ENCODE data around the gene WDFY3. TPM values are rescaled to one million over a fixed set of nuclear protein-coding genes. Genes with fewer than 3 reads are reported as not detected.
"Not testable (repeated sequence)": the region's sequence is repeated elsewhere in the genome, so short reads cannot be mapped to it uniquely, and the experiment has no call there.

WDFY3 gene
- total RNA-seq, 2 donors from 2014 or later: 0.18 to 1.9 TPM

DNA sequence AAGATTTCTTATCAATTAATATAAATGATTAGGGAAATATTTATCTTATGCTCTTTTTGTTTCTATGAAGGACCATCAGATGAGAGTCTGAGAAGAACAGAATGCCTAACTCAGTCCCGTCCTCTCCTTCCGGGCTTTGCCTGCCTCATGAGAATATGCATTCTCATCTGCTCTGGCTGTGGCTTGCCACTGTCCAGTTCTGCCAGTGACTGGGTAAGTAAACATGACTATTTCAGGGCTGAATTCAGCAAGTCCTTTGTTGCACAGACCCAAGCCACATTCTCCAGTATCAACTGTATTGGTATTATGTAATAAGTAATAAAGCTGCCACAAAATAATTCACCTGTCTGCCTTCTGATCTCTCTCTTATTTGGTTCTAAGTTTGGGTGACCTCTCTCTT is 110.7 kb downstream of the WDFY3 start:
- H3K36me3 Mint-ChIP-seq: no peaks in the 10 kb centered on the region
- ATAC-seq: no peak
- no peak for DNase-seq (ENCODE audit: low spot score in 2 of 2)
- peaks cover 0 to 3% of the 10 kb centered on the region in 2 donors for H3K9me3 Mint-ChIP-seq
- no peak overlapping the region for H3K27ac Mint-ChIP-seq

DNA sequence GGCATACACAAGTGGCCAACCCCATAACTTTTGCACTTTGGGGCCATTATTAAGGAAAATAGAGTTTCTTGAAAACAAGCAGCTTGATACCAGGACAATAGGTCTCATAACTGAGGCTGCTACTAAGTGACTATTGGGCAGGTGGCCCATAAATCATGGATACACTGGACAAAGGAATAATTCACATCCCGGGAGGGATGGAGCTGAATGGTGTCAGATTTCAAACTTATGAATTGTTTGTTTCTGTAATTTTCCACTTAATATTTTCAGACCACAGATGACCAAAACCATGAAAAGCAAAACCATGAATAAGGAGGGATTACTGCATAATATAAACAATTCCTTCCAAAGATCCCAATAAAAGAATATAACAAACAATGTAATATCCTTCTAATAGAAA is 114.4 kb downstream of the WDFY3 start:
- no peaks in the 10 kb centered on the region for H3K36me3 Mint-ChIP-seq
- ATAC-seq: no peak

DNA sequence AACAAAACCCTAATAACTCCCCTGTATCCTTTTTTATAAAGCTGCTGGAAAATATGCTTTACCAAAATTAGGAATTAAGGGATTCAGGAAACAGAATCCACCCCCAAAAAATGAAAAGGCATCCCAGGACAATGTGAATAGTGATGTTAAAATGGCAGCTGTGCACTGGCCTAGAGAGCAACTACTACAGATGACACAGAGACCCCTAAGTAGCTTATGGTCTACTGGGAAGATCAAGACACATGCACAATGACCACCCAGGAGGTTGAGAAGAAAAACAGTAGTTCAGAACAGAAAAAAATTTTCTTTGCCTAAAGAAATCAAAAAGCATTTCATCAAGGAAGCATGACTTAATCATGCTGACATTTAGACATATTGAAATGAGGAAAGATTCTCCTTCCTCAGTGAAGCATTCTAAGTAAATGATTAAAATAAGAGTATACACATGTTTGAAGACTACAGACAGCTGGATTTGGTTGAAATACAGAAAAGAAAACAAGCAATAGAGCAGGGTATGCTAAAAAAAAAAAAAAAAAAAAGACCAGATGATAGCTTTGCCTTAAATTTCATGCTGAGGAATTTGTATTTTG is 117.3 kb downstream of the WDFY3 start:
- DNase-seq (ENCODE audit: low spot score in 2 of 2): no peak

More for the DNA sequence above, 114.4 kb downstream of the WDFY3 start:
- Mint-ChIP-seq H3K9me3 (no peaks in the 10 kb centered on the region), H3K27ac (no peak overlapping the region)
- DNase-seq (ENCODE audit: low spot score in 2 of 2): no peak

DNA sequence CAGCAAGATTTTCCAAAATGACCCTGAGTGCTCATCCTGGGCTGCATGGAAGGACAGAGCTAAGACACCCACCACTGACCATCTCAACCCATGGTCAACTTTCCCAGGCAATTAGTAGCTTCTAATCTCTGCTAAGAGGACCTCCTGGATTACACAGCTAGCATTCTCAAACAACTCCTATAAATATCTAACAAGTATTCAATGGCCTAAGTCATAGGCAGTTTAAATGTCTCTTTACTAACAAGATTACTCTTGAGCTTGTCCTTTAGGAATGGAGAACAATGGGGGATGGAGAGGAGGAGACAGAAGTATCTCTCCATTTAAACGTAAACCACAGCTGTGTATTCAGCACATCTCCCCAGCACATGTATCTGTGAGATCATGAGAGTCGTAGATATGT is 118.1 kb downstream of the WDFY3 start:
- Mint-ChIP-seq H3K27ac (no peak overlapping the region), H3K9me3 (no peaks in the 10 kb centered on the region), H3K36me3 (no peaks in the 10 kb centered on the region)
- DNase-seq (ENCODE audit: low spot score in 2 of 2) (no peak), ATAC-seq (no peak)

More for the DNA sequence above, 117.3 kb downstream of the WDFY3 start:
- no peaks in the 10 kb centered on the region for H3K36me3 Mint-ChIP-seq
- ATAC-seq: no peak
- no peaks in the 10 kb centered on the region for H3K9me3 Mint-ChIP-seq
- no peak overlapping the region for H3K27ac Mint-ChIP-seq

DNA sequence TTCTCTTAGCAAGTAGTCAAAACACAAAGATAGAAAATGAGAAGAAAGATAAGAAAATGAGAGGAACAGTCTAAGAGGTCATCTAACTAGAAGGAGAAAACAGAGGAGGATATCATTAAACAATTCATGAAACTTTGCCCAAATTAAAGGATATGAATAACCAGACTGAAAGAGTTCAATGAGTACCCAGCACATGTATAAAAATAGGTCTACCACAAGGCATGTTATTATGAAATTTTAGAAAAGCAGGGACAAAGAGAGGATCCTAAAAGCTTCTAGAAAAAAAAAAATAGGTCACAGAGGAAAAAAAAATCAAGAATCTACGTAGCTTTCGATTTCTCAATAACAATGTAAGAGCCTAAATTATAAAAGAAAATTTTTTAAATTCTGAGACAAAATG is 118.5 kb downstream of the WDFY3 start:
- no peaks in the 10 kb centered on the region for H3K36me3 Mint-ChIP-seq
- no peak overlapping the region for H3K27ac Mint-ChIP-seq
- no peak for ATAC-seq
- DNase-seq (ENCODE audit: low spot score in 2 of 2): no peak
- no peaks in the 10 kb centered on the region for H3K9me3 Mint-ChIP-seq

DNA sequence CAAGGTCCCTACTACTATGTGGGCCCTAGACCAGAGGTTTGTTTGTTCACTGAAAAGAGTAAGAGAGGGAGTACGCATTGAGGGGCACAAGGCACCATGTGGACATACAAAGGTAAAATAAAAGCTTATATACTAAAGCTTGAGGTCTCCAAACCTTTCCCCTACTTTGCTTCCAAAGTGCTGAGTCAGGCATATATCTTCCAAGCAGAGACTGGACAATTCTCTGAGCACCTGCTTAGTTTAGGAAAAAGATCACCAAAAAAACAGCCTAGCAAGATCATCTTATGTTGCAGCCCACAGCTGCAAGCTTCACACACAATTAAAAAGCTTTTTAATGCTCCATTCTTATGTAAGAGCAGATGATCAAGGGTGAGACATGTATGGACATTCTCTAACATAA is 119.5 kb downstream of the WDFY3 start:
- Mint-ChIP-seq H3K36me3 (no peaks in the 10 kb centered on the region), H3K27ac (no peak overlapping the region), H3K9me3 (no peaks in the 10 kb centered on the region)
- DNase-seq (ENCODE audit: low spot score in 2 of 2) (no peak), ATAC-seq (no peak)

DNA sequence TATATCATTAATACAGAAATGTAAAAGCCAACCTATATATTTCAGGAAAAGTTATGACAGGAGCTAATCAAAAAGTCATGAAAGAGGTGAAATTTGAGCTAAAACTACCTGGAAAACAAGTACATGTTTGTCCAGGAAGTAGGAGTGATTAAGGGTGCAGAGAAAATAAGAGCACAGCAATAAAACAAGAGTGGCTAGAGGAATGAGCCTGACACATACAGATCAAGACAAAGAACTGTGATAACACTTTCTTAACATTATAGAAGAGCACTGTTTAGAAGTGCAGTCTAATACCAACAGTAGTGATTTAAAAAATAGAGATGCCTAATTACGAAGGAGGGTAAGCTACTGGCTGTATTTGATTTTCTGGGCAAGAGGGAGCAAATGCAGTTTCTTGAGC is 125.1 kb downstream of the WDFY3 start:
- Mint-ChIP-seq H3K9me3 (no peaks in the 10 kb centered on the region), H3K27ac (no peak overlapping the region), H3K36me3 (no peaks in the 10 kb centered on the region)
- no peak for DNase-seq (ENCODE audit: low spot score in 2 of 2)
- ATAC-seq: no peak

DNA sequence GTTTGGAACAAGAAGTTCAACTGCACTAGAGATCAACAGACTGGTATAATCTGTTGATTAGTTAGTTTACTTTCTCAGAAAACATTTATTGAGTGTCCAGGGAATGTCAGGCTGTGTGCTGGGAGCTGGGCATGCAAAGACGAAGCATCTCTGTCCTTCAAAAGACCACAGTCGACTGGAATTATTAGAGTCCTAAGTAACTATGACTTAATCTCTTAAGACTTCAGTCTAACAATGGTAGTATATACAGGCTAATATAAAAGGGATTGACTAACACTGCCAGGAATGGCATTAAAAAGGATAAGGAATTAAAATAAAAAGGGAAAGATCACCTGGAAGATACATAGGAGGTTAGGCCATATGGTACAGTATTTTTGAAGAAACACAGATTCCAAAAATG is 128.7 kb downstream of the WDFY3 start:
- ATAC-seq: no peak
- DNase-seq (ENCODE audit: low spot score in 2 of 2): no peak
- no peaks in the 10 kb centered on the region for H3K9me3 Mint-ChIP-seq

DNA sequence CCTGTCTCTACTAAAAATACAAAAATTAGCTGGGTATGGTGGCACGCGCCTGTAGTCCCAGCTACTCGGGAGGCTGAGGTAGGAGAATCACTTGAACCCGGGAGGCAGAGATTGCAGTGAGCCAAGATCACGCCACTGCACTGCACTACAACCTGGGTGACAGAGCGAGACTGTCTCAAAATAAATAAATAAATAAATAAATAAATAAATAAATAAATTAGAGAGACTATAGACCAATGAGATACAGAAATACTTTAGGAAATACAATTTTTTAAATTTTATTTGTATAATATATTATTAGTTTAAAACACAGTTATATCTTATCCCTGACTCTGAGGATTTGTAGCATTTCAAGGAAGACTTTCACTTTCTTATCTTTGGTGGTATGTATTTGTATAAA is 136.9 kb downstream of the WDFY3 start:
- H3K27ac Mint-ChIP-seq; DNase-seq (ENCODE audit: low spot score in 2 of 2); H3K9me3 Mint-ChIP-seq; ATAC-seq; H3K36me3 Mint-ChIP-seq: not testable (repeated sequence)

More for the DNA sequence above, 128.7 kb downstream of the WDFY3 start:
- Mint-ChIP-seq H3K36me3 (no peaks in the 10 kb centered on the region), H3K27ac (no peak overlapping the region)

DNA sequence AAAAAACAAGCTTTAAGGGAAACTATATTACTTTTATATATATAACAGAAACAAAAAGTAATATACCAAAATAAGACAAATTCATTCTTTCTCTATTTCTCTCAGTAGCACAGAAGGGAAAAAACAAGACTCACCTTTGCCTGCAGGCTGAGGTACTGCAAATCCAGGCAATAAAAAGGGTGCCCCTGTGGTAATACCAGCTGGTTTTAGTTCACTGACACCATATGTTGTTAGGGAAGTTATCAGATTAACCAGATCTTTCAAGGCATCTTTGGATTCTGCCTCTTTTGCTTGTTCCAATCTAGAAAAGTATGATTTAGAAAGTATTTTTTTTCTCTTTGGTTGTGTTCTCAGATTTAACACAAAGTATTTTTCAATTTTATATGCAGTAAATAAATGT is 139.8 kb downstream of the WDFY3 start:
- no peak for ATAC-seq
- Mint-ChIP-seq H3K36me3 (no peaks in the 10 kb centered on the region), H3K9me3 (no peaks in the 10 kb centered on the region), H3K27ac (no peak overlapping the region)
- no peak for DNase-seq (ENCODE audit: low spot score in 2 of 2)

DNA sequence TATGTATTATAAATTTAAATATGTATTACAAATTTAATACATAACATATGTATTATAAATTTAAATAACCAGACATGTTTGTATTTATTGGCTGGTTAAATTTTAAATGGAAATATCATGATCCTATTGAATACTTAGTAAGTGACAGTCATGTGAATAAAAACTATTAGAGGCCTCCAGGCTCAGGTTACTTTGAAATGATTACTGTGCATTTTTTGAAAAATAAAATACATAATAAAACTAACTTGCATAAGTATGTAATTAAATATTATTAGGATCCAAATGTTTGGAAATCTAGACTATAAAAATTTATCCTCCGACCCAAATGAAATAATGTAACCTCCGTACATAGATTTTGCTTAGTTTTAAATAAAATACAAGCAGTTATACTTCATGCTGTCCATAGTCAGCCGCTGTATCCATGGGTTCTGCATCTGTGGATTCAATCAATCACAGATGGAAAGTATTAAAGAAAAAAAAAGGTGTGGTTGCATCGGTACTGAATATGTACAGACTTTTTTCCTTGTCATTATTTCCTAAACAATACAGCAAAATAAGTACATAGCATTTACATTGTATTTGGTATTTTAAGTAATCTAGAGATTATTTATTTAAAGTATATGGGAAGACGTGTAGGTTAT is 140.7 kb downstream of the WDFY3 start:
- ATAC-seq (no peak), DNase-seq (ENCODE audit: low spot score in 2 of 2) (no peak)
- Mint-ChIP-seq H3K36me3 (no peaks in the 10 kb centered on the region), H3K9me3 (no peaks in the 10 kb centered on the region), H3K27ac (no peak overlapping the region)

DNA sequence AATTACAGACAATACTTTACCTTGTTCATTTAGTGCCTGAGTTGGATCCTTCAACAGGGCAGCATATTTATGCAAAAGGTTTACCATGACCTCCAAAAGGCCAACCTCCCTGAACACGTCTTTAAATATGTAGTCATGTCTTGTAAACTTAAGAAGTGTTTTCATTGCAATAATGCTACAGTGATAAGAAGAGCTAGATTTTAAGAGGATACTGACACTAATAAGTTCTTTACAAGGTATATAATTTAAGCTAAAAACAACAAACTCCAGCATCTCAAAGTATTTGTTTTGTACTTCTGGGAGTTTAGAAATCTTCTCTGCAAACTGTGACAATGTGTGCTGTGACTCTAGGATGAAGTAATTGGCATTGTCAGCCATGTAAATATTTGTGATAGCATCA is 145.4 kb downstream of the WDFY3 start:
- H3K9me3 Mint-ChIP-seq: no peaks in the 10 kb centered on the region
- ATAC-seq: no peak
- no peak for DNase-seq (ENCODE audit: low spot score in 2 of 2)
- H3K27ac Mint-ChIP-seq: no peak overlapping the region
- no peaks in the 10 kb centered on the region for H3K36me3 Mint-ChIP-seq

DNA sequence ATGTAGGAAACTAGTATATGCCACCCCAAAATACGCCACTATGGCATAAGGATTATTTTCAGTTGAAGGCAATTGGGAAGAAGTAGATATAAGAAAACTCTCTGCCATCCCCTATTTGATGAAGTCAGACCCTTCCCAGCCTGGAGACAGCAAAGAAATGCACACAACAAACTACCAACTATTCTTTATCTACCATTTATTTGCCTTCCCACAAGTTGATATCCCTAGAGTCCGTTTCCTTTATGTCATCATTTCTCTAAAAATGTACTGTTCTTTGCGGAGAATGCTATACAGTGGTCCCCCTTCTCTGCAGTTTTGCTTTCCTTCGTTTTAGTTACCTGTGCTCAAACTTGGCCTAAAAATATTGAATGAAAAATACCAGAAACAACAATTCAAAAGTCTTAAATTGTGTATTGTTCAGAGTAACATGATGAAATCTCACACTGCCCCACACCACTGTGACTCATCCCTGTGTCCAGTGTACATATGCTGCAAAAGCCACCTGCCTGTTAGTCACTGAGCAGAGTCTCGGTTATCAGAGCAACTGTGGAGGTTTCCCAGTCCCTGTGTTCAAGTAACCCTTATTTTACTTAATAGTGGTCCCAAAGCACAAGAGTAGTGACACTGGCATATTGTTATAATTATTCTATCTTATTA is 152.3 kb downstream of the WDFY3 start:
- no peak for ATAC-seq
- H3K27ac Mint-ChIP-seq: no peak overlapping the region

DNA sequence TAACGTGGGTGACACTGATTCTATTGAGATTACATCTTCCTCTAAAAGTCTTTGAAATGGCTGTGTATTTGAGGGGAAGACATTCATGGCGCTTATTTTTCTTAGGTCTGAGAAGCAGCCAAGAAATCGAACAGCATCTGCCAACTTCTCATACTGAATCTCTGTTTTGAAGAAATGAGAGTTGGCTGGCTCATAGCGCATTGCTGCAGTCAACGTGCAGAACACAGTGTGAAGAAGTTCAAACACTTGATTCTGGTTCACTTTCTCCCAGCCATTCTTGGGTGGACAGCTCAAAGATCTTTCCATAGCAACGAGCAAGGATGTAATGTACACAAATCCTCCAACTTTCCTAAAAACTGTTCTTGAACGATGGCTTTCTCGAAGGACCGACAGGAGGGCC is 156.5 kb downstream of the WDFY3 start:
- H3K27ac Mint-ChIP-seq: no peak overlapping the region
- no peaks in the 10 kb centered on the region for H3K36me3 Mint-ChIP-seq
- no peak for ATAC-seq
- H3K9me3 Mint-ChIP-seq: no peaks in the 10 kb centered on the region
- DNase-seq (ENCODE audit: low spot score in 2 of 2): no peak

More for the DNA sequence above, 152.3 kb downstream of the WDFY3 start:
- Mint-ChIP-seq H3K9me3 (no peaks in the 10 kb centered on the region), H3K36me3 (no peaks in the 10 kb centered on the region)
- DNase-seq (ENCODE audit: low spot score in 2 of 2): no peak

DNA sequence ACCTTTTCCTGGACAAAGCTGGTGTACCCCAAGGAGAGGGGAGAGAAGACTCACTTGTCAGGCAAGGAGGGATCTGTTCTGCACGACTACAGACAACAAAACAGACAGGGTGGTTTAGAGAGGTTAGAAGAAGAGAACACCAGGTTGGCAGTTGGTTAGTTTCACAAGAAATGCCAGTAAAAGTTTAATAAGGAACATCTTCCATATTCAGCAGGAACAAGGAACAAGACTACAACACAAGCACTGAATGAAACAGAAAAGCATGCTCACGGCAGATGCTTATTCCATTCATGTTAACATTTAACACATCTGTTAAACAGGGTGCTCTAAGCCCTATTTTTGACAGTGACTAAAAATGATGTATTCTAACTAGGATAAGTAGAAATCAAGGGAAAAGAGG is 158.2 kb downstream of the WDFY3 start:
- Mint-ChIP-seq H3K9me3 (no peaks in the 10 kb centered on the region), H3K36me3 (no peaks in the 10 kb centered on the region), H3K27ac (no peak overlapping the region)
- DNase-seq (ENCODE audit: low spot score in 2 of 2): no peak
- no peak for ATAC-seq

DNA sequence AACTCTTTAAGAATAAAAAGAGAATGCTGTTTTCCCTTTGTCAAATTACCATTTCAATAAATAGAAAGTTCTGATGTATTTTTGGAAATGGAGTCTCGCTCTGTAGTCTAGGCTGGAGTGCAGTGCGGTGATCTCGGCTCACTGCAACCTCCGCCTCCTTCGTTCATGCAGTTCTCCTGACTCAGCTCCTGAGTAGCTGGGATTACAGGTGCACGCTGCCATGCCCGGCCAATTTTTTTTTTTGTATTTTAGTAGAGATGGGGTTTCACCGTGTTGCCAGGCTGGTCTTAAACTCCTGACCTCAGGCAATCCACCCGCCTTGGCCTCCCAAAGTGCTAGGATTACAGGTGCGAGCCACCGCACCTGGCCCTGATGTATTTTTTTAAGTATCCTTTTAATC is 159.9 kb downstream of the WDFY3 start:
- H3K27ac Mint-ChIP-seq; ATAC-seq; H3K36me3 Mint-ChIP-seq; H3K9me3 Mint-ChIP-seq; DNase-seq (ENCODE audit: low spot score in 2 of 2): not testable (repeated sequence)

DNA sequence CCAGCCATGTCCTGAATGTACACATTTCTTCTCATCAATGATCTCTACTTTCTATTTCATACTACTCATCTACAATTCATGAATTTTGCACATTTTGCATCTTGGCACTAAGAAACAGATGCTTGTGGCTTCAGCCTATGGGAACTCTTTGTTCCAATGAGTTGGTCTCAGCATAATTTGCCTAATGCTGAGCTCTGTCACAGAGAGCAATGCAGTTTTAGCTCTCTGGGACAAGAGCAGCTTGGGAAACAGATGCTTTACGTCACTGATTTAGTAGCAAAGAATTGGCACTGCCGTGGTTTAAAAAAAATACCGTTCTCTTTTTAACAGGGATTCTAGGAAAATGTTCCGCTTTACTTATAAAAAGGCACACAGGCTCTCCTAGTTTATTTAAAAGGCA is 162.4 kb downstream of the WDFY3 start:
- ATAC-seq: no peak
- DNase-seq (ENCODE audit: low spot score in 2 of 2): no peak
- H3K36me3 Mint-ChIP-seq: no peaks in the 10 kb centered on the region
- no peaks in the 10 kb centered on the region for H3K9me3 Mint-ChIP-seq
- no peak overlapping the region for H3K27ac Mint-ChIP-seq

DNA sequence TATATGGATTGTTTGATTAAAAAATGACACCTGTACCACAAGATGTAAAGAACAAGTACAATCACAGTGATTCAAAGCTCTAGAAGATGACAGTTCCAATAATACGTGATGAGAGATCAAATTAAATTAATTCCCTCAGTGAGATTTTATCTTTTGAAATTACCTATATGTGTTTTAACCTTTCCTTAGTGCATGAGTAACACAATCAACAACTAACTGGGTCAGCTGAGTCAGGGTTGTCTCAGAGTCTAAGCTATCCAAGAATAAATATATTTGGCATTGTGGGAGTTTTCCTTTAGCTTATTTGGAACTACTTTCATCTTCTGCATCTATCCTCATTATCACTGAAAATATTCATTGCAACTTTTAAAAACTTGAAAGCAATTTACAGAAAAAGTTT is 162.8 kb downstream of the WDFY3 start:
- no peak for ATAC-seq
- H3K9me3 Mint-ChIP-seq: no peaks in the 10 kb centered on the region
- no peaks in the 10 kb centered on the region for H3K36me3 Mint-ChIP-seq

More for the DNA sequence above, 162.8 kb downstream of the WDFY3 start:
- no peak for DNase-seq (ENCODE audit: low spot score in 2 of 2)
- no peak overlapping the region for H3K27ac Mint-ChIP-seq

All from activated naive CD4-positive, alpha-beta T cell treated with anti-CD3 and anti-CD28 coated beads, Interleukin-2, amount 50 U/mL, for 72 hours (primary cell).